OCI-LY7 (cell line): ENCODE results near the gene SPATA31E1.

Source experiments
- EZH2phosphoT487 ChIP-seq: fragments of 200-600 bp; sonication (generic); IDR thresholded peaks from 2 replicates; pipeline ENCODE4 v1.6.1; 2018; ENCODE audit warnings: low read depth, borderline replicate concordance, mild to moderate bottlenecking, mixed run types, antibody characterized with exemption, low read length, moderate library complexity, mixed read lengths
- TF ChIP-seq, protein P1 (sequence below): fragments of 200-600 bp; sonication (generic); conservative IDR thresholded peaks from 2 replicates; pipeline ENCODE4 v1.5.1; 2014; ENCODE audit warnings: mild to moderate bottlenecking, antibody characterized with exemption, low read length, moderate library complexity, mixed read lengths

DNA sequence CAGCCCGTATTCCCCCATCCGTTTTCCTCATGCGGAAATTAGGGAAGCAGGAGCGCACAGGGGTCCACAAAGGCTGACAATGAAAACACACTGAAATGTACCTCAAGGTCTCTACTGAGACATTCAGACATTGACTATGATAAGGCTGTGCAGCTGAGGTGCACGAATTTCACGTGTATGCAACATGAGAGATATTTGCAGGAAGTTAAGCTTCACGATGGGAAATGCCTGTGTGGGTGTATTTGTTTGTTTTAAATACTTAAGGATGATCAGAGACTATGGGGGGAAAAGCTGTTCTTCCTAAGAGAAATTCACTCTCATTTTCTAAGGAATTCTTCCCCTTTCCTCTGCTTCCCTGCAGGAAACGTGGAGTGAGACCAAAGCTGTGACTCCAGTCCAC, 2.6 kb upstream of the SPATA31E1 start:
- TF ChIP-seq, protein P1, sequence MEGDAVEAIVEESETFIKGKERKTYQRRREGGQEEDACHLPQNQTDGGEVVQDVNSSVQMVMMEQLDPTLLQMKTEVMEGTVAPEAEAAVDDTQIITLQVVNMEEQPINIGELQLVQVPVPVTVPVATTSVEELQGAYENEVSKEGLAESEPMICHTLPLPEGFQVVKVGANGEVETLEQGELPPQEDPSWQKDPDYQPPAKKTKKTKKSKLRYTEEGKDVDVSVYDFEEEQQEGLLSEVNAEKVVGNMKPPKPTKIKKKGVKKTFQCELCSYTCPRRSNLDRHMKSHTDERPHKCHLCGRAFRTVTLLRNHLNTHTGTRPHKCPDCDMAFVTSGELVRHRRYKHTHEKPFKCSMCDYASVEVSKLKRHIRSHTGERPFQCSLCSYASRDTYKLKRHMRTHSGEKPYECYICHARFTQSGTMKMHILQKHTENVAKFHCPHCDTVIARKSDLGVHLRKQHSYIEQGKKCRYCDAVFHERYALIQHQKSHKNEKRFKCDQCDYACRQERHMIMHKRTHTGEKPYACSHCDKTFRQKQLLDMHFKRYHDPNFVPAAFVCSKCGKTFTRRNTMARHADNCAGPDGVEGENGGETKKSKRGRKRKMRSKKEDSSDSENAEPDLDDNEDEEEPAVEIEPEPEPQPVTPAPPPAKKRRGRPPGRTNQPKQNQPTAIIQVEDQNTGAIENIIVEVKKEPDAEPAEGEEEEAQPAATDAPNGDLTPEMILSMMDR, result no peak
- no peak for TF ChIP-seq EZH2phosphoT487
